GM21367 (cell line): ENCODE measurements around the gene TWNK.
A peak's percentile ranks its signal among the peaks of the same experiment; 100 is the strongest.

Experiments used
- ATAC-seq: cut with Tn5 transposase; IDR thresholded peaks from one replicate; pipeline ENCODE4 v1.9.1; 2021; ENCODE audit not compliant: unreplicated experiment

The TWNK gene

GRCh38 chr10:100986952-100987684 lies at the start of gene TWNK, which contains the start of gene MRPL43:
TSS of gene TWNK (plus strand) at chr10:100987543. CDS start at chr10:100988211, 668 bp downstream.
TSS of gene MRPL43 (minus strand) at chr10:100987497. CDS start at chr10:100987443, 54 bp downstream.
- peak; percentile 77 for ATAC-seq

GRCh38 chr10:100939763-100940344 lies 47.5 kb upstream of the TWNK start:
- no peak for ATAC-seq

GRCh38 chr10:100942229-100942628 lies 45.1 kb upstream of the TWNK start:
- ATAC-seq, result no peak

- no peak for ATAC-seq
Measured at GRCh38 chr10:100943508-100943907, 43.8 kb upstream of the TWNK start.

GRCh38 chr10:100945754-100946153 lies 41.6 kb upstream of the TWNK start:
- no peak for ATAC-seq

- ATAC-seq, result no peak
Measured at GRCh38 chr10:100948916-100949315, 38.4 kb upstream of the TWNK start.

GRCh38 chr10:100960251-100960650 lies 27.1 kb upstream of the TWNK start:
- ATAC-seq, result no peak

GRCh38 chr10:100962351-100963080 lies 24.8 kb upstream of the TWNK start:
- ATAC-seq, result no peak

- no peak for ATAC-seq
Measured at GRCh38 chr10:100963826-100964225, 23.5 kb upstream of the TWNK start.

- no peak for ATAC-seq
Measured at GRCh38 chr10:100965820-100966219, 21.5 kb upstream of the TWNK start.

- no peak for ATAC-seq
Measured at GRCh38 chr10:100966887-100967286, 20.5 kb upstream of the TWNK start.

GRCh38 chr10:100967332-100967731 lies 20.0 kb upstream of the TWNK start:
- no peak for ATAC-seq

- no peak for ATAC-seq
Measured at GRCh38 chr10:100968062-100968736, 19.1 kb upstream of the TWNK start.

- no peak for ATAC-seq
Measured at GRCh38 chr10:100968863-100969186, 18.5 kb upstream of the TWNK start.

GRCh38 chr10:100969187-100970075 lies 17.9 kb upstream of the TWNK start, which contains the start of gene SEMA4G:
TSS of gene SEMA4G (plus strand) at chr10:100969504. CDS start at chr10:100972913, 3,409 bp downstream.
- no peak for ATAC-seq

GRCh38 chr10:100970076-100970913 lies 17.0 kb upstream of the TWNK start:
- no peak for ATAC-seq

GRCh38 chr10:100970914-100971811 lies 16.2 kb upstream of the TWNK start:
- ATAC-seq, result no peak

- ATAC-seq, result no peak
Measured at GRCh38 chr10:100972115-100972903, 15.0 kb upstream of the TWNK start.
